K562 (cell line): ENCODE measurements around the gene HS6ST1.
"Not testable (repeated sequence)": the region's sequence is repeated elsewhere in the genome, so short reads cannot be mapped to it uniquely, and the experiment has no call there.

Source experiments
- NFYB ChIP-seq: IDR thresholded peaks from 2 replicates; pipeline ENCODE4 v1.6.1; 2011; ENCODE audit warnings: mild to moderate bottlenecking, moderate library complexity; ENCODE audit not compliant: insufficient read length; ENCODE audit errors: extremely low read depth
- NR3C1 ChIP-seq: sonication (generic); formaldehyde crosslinking; IDR thresholded peaks from 2 replicates; pipeline ENCODE4 v1.8.1; 2022; ENCODE audit warnings: missing genetic modification reagents
- TF ChIP-seq, protein P1 (sequence below): sonication (generic); formaldehyde crosslinking; IDR thresholded peaks from 2 replicates; pipeline ENCODE4 v1.8.1; 2023; ENCODE audit warnings: mild to moderate bottlenecking, missing genetic modification reagents
- TF ChIP-seq, protein P2 (sequence below): fragments of 450-650 bp; IDR thresholded peaks from 2 replicates; pipeline ENCODE4 v1.6.1; 2016; ENCODE audit warnings: mild to moderate bottlenecking, moderate library complexity

DNA sequence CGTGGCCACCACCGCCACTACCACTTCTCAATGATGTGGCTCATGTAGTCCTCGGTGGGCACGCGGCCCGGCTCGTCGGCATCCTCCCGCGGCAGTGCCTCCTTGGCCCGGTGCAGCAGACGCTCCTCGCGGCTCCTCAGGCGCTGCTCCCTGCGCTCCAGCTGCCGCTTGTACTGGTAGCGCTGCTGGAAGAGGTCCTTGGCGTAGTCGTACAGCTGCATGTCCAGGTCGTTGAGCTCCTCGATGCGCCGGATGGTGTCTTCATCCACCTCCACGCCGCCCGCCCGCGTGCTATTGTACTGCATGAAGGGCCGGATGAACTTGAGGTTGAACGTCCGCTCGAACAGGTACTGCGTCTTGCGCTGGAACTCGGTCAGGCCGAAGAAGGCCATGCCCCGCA lies 50.5 kb downstream of the HS6ST1 start:
- TF ChIP-seq, protein P1, sequence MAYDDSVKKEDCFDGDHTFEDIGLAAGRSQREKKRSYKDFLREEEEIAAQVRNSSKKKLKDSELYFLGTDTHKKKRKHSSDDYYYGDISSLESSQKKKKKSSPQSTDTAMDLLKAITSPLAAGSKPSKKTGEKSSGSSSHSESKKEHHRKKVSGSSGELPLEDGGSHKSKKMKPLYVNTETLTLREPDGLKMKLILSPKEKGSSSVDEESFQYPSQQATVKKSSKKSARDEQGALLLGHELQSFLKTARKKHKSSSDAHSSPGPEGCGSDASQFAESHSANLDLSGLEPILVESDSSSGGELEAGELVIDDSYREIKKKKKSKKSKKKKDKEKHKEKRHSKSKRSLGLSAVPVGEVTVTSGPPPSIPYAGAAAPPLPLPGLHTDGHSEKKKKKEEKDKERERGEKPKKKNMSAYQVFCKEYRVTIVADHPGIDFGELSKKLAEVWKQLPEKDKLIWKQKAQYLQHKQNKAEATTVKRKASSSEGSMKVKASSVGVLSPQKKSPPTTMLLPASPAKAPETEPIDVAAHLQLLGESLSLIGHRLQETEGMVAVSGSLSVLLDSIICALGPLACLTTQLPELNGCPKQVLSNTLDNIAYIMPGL (CRISPR knock-in tag), result not testable (repeated sequence)
- TF ChIP-seq, protein P2, sequence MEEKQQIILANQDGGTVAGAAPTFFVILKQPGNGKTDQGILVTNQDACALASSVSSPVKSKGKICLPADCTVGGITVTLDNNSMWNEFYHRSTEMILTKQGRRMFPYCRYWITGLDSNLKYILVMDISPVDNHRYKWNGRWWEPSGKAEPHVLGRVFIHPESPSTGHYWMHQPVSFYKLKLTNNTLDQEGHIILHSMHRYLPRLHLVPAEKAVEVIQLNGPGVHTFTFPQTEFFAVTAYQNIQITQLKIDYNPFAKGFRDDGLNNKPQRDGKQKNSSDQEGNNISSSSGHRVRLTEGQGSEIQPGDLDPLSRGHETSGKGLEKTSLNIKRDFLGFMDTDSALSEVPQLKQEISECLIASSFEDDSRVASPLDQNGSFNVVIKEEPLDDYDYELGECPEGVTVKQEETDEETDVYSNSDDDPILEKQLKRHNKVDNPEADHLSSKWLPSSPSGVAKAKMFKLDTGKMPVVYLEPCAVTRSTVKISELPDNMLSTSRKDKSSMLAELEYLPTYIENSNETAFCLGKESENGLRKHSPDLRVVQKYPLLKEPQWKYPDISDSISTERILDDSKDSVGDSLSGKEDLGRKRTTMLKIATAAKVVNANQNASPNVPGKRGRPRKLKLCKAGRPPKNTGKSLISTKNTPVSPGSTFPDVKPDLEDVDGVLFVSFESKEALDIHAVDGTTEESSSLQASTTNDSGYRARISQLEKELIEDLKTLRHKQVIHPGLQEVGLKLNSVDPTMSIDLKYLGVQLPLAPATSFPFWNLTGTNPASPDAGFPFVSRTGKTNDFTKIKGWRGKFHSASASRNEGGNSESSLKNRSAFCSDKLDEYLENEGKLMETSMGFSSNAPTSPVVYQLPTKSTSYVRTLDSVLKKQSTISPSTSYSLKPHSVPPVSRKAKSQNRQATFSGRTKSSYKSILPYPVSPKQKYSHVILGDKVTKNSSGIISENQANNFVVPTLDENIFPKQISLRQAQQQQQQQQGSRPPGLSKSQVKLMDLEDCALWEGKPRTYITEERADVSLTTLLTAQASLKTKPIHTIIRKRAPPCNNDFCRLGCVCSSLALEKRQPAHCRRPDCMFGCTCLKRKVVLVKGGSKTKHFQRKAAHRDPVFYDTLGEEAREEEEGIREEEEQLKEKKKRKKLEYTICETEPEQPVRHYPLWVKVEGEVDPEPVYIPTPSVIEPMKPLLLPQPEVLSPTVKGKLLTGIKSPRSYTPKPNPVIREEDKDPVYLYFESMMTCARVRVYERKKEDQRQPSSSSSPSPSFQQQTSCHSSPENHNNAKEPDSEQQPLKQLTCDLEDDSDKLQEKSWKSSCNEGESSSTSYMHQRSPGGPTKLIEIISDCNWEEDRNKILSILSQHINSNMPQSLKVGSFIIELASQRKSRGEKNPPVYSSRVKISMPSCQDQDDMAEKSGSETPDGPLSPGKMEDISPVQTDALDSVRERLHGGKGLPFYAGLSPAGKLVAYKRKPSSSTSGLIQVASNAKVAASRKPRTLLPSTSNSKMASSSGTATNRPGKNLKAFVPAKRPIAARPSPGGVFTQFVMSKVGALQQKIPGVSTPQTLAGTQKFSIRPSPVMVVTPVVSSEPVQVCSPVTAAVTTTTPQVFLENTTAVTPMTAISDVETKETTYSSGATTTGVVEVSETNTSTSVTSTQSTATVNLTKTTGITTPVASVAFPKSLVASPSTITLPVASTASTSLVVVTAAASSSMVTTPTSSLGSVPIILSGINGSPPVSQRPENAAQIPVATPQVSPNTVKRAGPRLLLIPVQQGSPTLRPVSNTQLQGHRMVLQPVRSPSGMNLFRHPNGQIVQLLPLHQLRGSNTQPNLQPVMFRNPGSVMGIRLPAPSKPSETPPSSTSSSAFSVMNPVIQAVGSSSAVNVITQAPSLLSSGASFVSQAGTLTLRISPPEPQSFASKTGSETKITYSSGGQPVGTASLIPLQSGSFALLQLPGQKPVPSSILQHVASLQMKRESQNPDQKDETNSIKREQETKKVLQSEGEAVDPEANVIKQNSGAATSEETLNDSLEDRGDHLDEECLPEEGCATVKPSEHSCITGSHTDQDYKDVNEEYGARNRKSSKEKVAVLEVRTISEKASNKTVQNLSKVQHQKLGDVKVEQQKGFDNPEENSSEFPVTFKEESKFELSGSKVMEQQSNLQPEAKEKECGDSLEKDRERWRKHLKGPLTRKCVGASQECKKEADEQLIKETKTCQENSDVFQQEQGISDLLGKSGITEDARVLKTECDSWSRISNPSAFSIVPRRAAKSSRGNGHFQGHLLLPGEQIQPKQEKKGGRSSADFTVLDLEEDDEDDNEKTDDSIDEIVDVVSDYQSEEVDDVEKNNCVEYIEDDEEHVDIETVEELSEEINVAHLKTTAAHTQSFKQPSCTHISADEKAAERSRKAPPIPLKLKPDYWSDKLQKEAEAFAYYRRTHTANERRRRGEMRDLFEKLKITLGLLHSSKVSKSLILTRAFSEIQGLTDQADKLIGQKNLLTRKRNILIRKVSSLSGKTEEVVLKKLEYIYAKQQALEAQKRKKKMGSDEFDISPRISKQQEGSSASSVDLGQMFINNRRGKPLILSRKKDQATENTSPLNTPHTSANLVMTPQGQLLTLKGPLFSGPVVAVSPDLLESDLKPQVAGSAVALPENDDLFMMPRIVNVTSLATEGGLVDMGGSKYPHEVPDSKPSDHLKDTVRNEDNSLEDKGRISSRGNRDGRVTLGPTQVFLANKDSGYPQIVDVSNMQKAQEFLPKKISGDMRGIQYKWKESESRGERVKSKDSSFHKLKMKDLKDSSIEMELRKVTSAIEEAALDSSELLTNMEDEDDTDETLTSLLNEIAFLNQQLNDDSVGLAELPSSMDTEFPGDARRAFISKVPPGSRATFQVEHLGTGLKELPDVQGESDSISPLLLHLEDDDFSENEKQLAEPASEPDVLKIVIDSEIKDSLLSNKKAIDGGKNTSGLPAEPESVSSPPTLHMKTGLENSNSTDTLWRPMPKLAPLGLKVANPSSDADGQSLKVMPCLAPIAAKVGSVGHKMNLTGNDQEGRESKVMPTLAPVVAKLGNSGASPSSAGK, result not testable (repeated sequence)
- not testable (repeated sequence) for TF ChIP-seq NR3C1, NFYB
